Brain microvascular endothelial cell (primary cell): ENCODE results near the gene CST9L.

Experiments
- DNase-seq: peaks from one replicate; pipeline ENCODE4 v3.0.0-alpha.2; 2020
- H3K27ac ChIP-seq: fragments of 250-450 bp; sonication (Bioruptor Pico); 2 replicates; pipeline ENCODE4 v1.5.1; 2020; ENCODE audit warnings: mild to moderate bottlenecking, moderate library complexity
- H3K27me3 ChIP-seq: fragments of 250-450 bp; sonication (Bioruptor Pico); replicated peaks from 2 replicates; pipeline ENCODE4 v1.5.1; 2020; ENCODE audit warnings: mild to moderate bottlenecking
- H3K36me3 ChIP-seq: fragments of 250-450 bp; sonication (Bioruptor Pico); replicated peaks from 2 replicates; pipeline ENCODE4 v1.5.1; 2020; ENCODE audit warnings: mild to moderate bottlenecking
- H3K4me3 ChIP-seq: 2 replicates; pipeline ENCODE4 v1.5.1; 2011; ENCODE audit warnings: low read depth, mild to moderate bottlenecking, control low read depth, low read length, moderate library complexity
- CTCF ChIP-seq: IDR thresholded peaks from 2 replicates; pipeline ENCODE4 v1.5.1; 2011; ENCODE audit warnings: low read depth, mild to moderate bottlenecking, moderate library complexity, low read length, control low read depth, inconsistent platforms; ENCODE audit errors: missing control alignments
- in situ Hi-C: cut with HindIII; loops from 2 replicates; pipeline ENCODE4 v1.10.0; 2017; ENCODE audit warnings: low sequenced_read_pairs, low pct_ligation_motif_present

The CST9L gene

GRCh38 chr20:23595941-23596340 lies 27.7 kb upstream of the CST9L start:
- in situ Hi-C loops: no loop called here
- TF ChIP-seq CTCF: no peak

GRCh38 chr20:23588434-23589403 lies 20.4 kb upstream of the CST9L start:
- H3K4me3 ChIP-seq: no peak overlapping the region
- DNase-seq: no peak
- H3K27ac ChIP-seq: no peak overlapping the region
- in situ Hi-C loops: no loop called here
- H3K36me3 ChIP-seq: no peaks in the 10 kb centered on the region
- no peaks in the 10 kb centered on the region for H3K27me3 ChIP-seq
- no peak for TF ChIP-seq CTCF

More at GRCh38 chr20:23595941-23596340, 27.7 kb upstream of the CST9L start:
- no peak overlapping the region for H3K4me3 ChIP-seq
- no peak for DNase-seq
- H3K36me3 ChIP-seq: no peaks in the 10 kb centered on the region
- H3K27ac ChIP-seq: no peak overlapping the region
- no peaks in the 10 kb centered on the region for H3K27me3 ChIP-seq

- Histone ChIP-seq H3K4me3 (no peak overlapping the region), H3K36me3 (no peaks in the 10 kb centered on the region), H3K27ac (no peak overlapping the region), H3K27me3 (no peaks in the 10 kb centered on the region)
- in situ Hi-C loops: no loop called here
- no peak for DNase-seq
- TF ChIP-seq CTCF: no peak
These were observed 19.3 kb upstream of the CST9L start for GRCh38 chr20:23587631-23588030.

- no peaks in the 10 kb centered on the region for H3K27me3 ChIP-seq
- in situ Hi-C loops: no loop called here
- no peaks in the 10 kb centered on the region for H3K36me3 ChIP-seq
- no peak for DNase-seq
- TF ChIP-seq CTCF: no peak
- H3K27ac ChIP-seq: no peak overlapping the region
- no peak overlapping the region for H3K4me3 ChIP-seq
These were observed 18.6 kb upstream of the CST9L start for GRCh38 chr20:23586735-23587525.

GRCh38 chr20:23585808-23586734 lies 17.8 kb upstream of the CST9L start:
- Histone ChIP-seq H3K36me3 (no peaks in the 10 kb centered on the region), H3K27ac (no peak overlapping the region), H3K27me3 (no peaks in the 10 kb centered on the region), H3K4me3 (no peak overlapping the region)
- in situ Hi-C loops: no loop called here
- no peak for DNase-seq
- TF ChIP-seq CTCF: no peak
